HepG2 (cell line): ENCODE data around the gene SLC9A9. TPM values are rescaled to one million over a fixed set of nuclear protein-coding genes. Genes with fewer than 3 reads are reported as not detected.

ENCODE experiments used
- ATAC-seq: fragments of 200-7000 bp; cut with Tn5 transposase; 3 replicates; pipeline ENCODE4 v1.9.1; 2020; ENCODE audit warnings: mild to moderate bottlenecking, moderate library complexity
- BruUV-seq: library from RNA; stranded (reverse); fragments of 400-500 nt; replicated peaks from 2 replicates; lab custom pipeline; 2021; lab: Mats Ljungman, UMichigan
- CTCF ChIA-PET: fragments of 300-600 bp; formaldehyde crosslinking; extraction: SDS; loops from one replicate; lab custom pipeline; 2021; ENCODE audit warnings: low total read pairs, inconsistent platforms, low intra/inter-chr PET ratio; lab: Yijun Ruan, JAX
- POLR2A ChIA-PET: fragments of 350-600 bp; sonication (Branson Sonifier 250); formaldehyde crosslinking; loops from one replicate; lab custom pipeline; 2020; ENCODE audit warnings: antibody characterized with exemption, inconsistent platforms; lab: Yijun Ruan, JAX
- DNase-seq: peaks from one replicate; pipeline ENCODE4 v3.0.0-alpha.2; 2015; ENCODE audit warnings: low spot score
- FAIRE-seq: peaks from 3 replicates; lab custom pipeline; 2011; peaks lifted over from hg19 to GRCh38; lab: Jason Lieb, UNC
- H2AFZ ChIP-seq: one replicate; pipeline ENCODE4 v1.6.1; 2011; ENCODE audit warnings: low read length, inconsistent platforms
- H3K27ac ChIP-seq: fragments of 300-600 bp; 3 replicates; pipeline ENCODE4 v1.8.0; 2011; ENCODE audit warnings: mixed run types, mild to moderate bottlenecking, mixed read lengths, low read length, inconsistent platforms; ENCODE audit not compliant: insufficient read depth; ENCODE audit errors: extremely low read length
- H3K27me3 ChIP-seq, 2 experiments: fragments of 200-600 bp in 1 of 2; 2 replicates in 1 of 2; 3 replicates in 1 of 2; pipeline versions ENCODE4 v1.6.0 to v1.8.0; 2011; ENCODE audit warnings: low read length in 2 of 2, mild to moderate bottlenecking in 2 of 2, moderate library complexity in 2 of 2, inconsistent platforms in 1 of 2; ENCODE audit not compliant: insufficient read depth in 2 of 2, control insufficient read depth in 1 of 2
- H3K36me3 ChIP-seq, 2 experiments: fragments of 200-600 bp in 1 of 2; replicated peaks in 1 of 2; 2 replicates in 1 of 2; 3 replicates in 1 of 2; pipeline versions ENCODE4 v1.5.1 to v1.8.0; 2011; ENCODE audit warnings: low read length in 2 of 2, inconsistent platforms in 1 of 2; ENCODE audit not compliant: insufficient read depth in 2 of 2, control insufficient read depth in 1 of 2
- H3K4me1 ChIP-seq: 2 replicates; pipeline ENCODE4 v1.5.1; 2012; ENCODE audit warnings: low read length, inconsistent platforms; ENCODE audit not compliant: insufficient read depth
- H3K4me2 ChIP-seq: 2 replicates; pipeline ENCODE4 v1.6.0; 2011; ENCODE audit warnings: low read depth, low read length, inconsistent platforms
- H3K4me3 ChIP-seq, 3 experiments: fragments of 200-600 bp in 1 of 3; sonication (generic), shearing (Covaris generic) in 1 of 3; replicated peaks in 1 of 3; 2 replicates each; pipeline ENCODE4 v1.5.1; 2011 to 2016; ENCODE audit warnings: low read length in 3 of 3, inconsistent platforms in 2 of 3, low read depth in 2 of 3, mild to moderate bottlenecking in 2 of 3, control low read depth in 1 of 3, mixed read lengths in 1 of 3; ENCODE audit not compliant: insufficient read depth in 1 of 3
- H3K79me2 ChIP-seq: one replicate; pipeline ENCODE4 v1.6.1; 2011; ENCODE audit warnings: low read length, inconsistent platforms; ENCODE audit not compliant: insufficient read depth
- H3K9ac ChIP-seq: 2 replicates; pipeline ENCODE4 v1.6.0; 2011; ENCODE audit warnings: mild to moderate bottlenecking, low read depth, low read length, inconsistent platforms; ENCODE audit not compliant: insufficient read depth
- H3K9me3 ChIP-seq: 2 replicates; pipeline ENCODE4 v1.5.1; 2012; ENCODE audit warnings: mild to moderate bottlenecking, low read length
- H4K20me1 ChIP-seq: 2 replicates; pipeline ENCODE4 v1.6.0; 2011; ENCODE audit warnings: inconsistent platforms, mild to moderate bottlenecking, low read length, moderate library complexity; ENCODE audit not compliant: insufficient read depth
- CBX5 ChIP-seq: sonication (generic); formaldehyde crosslinking; IDR thresholded peaks from 2 replicates; pipeline ENCODE4 v1.4.0; 2020; ENCODE audit warnings: missing genetic modification reagents, borderline replicate concordance
- CREM ChIP-seq, 2 experiments: sonication (generic) in 1 of 2; formaldehyde crosslinking in 1 of 2; IDR thresholded peaks; 2 replicates each; pipeline versions ENCODE4 v1.4.0 to v1.6.1; 2016 to 2020; ENCODE audit warnings: antibody characterized with exemption in 1 of 2, mild to moderate bottlenecking in 1 of 2, missing genetic modification reagents in 1 of 2
- GTF2F1 ChIP-seq: fragments of 150-350 bp; IDR thresholded peaks from 2 replicates; pipeline ENCODE4 v1.6.1; 2014; ENCODE audit warnings: low read length
- HNRNPL ChIP-seq: fragments of 200-400 bp; formaldehyde crosslinking; IDR thresholded peaks from 2 replicates; pipeline ENCODE4 v1.6.1; 2017; ENCODE audit warnings: mild to moderate bottlenecking, low read depth, low read length
- KMT2A ChIP-seq: sonication (generic); formaldehyde crosslinking; IDR thresholded peaks from 2 replicates; pipeline ENCODE4 v1.4.0; 2020; ENCODE audit warnings: missing genetic modification reagents
- LRRFIP1 ChIP-seq: sonication (generic); formaldehyde crosslinking; conservative IDR thresholded peaks from 2 replicates; pipeline ENCODE4 v1.4.0; 2020; ENCODE audit warnings: missing genetic modification reagents
- MXD1 ChIP-seq: sonication (generic); formaldehyde crosslinking; IDR thresholded peaks from 2 replicates; pipeline ENCODE4 v1.4.0; 2020; ENCODE audit warnings: mild to moderate bottlenecking, missing genetic modification reagents
- RBM22 ChIP-seq: fragments of 200-400 bp; formaldehyde crosslinking; optimal IDR thresholded peaks from 2 replicates; pipeline ENCODE3; 2017; ENCODE audit warnings: mild to moderate bottlenecking, low read length, moderate library complexity
- RNF219 ChIP-seq: sonication (generic); formaldehyde crosslinking; IDR thresholded peaks from 2 replicates; pipeline ENCODE4 v1.5.0; 2020; ENCODE audit warnings: mild to moderate bottlenecking, missing genetic modification reagents
- SKIL ChIP-seq: sonication (generic); formaldehyde crosslinking; IDR thresholded peaks from 2 replicates; pipeline ENCODE4 v1.8.0; 2022; ENCODE audit warnings: missing genetic modification reagents, mild to moderate bottlenecking, moderate library complexity, borderline replicate concordance
- SP140L ChIP-seq: sonication (generic); formaldehyde crosslinking; IDR thresholded peaks from 2 replicates; pipeline ENCODE4 v1.4.0; 2020; ENCODE audit warnings: missing genetic modification reagents, borderline replicate concordance
- THYN1 ChIP-seq: sonication (generic); formaldehyde crosslinking; IDR thresholded peaks from 2 replicates; pipeline ENCODE4 v1.8.1; 2023; ENCODE audit warnings: low read depth, mild to moderate bottlenecking, moderate library complexity, missing genetic modification reagents, borderline replicate concordance
- YY1 ChIP-seq: IDR thresholded peaks from 2 replicates; pipeline ENCODE4 v1.6.1; 2011; ENCODE audit warnings: low read length, low read depth, moderate library complexity, mild to moderate bottlenecking; ENCODE audit not compliant: insufficient read depth, insufficient replicate concordance
- ZFAT ChIP-seq: sonication (generic); formaldehyde crosslinking; conservative IDR thresholded peaks from 2 replicates; pipeline ENCODE4 v1.8.1; 2023; ENCODE audit warnings: missing genetic modification reagents, inconsistent platforms
- ZNF12 ChIP-seq: sonication (generic); formaldehyde crosslinking; IDR thresholded peaks from 2 replicates; pipeline ENCODE4 v1.5.0; 2020; ENCODE audit warnings: missing genetic modification reagents
- ZNF296 ChIP-seq: sonication (generic); formaldehyde crosslinking; conservative IDR thresholded peaks from 2 replicates; pipeline ENCODE4 v1.5.0; 2020; ENCODE audit warnings: mild to moderate bottlenecking, missing genetic modification reagents
- ZNF367 ChIP-seq: sonication (generic); formaldehyde crosslinking; IDR thresholded peaks from 2 replicates; pipeline ENCODE4 v1.4.0; 2020; ENCODE audit warnings: missing genetic modification reagents, borderline replicate concordance
- WGBS: methylation state at CpG from one replicate; pipeline ENCODE4 v1.1.6; 2017; ENCODE audit warnings: low lambda C conversion rate; 5-methylcytosine and 5-hydroxymethylcytosine counted together
- in situ Hi-C: cut with HindIII; loops from 2 replicates; pipeline ENCODE4 v1.10.0; 2017; ENCODE audit warnings: low pct_unique_long_range_greater_than_20kb; ENCODE audit not compliant: extremely low pct_ligation_motif_present
- intact Hi-C: fragments of 100-400 bp; cut with micrococcal nuclease; formaldehyde crosslinking; loops from one replicate; pipeline ENCODE4 v1.10.0; 2022; ENCODE audit not compliant: unreplicated experiment
- polyA plus RNA-seq, 8 experiments: library from polyadenylated mRNA; depleted of rRNA in 3 of 8; stranded (reverse) in 7 of 8; unstranded in 1 of 8; fragments of >200 nt; fragmentation: Illumina TruSeq in 4 of 8; extraction: Trizol in 4 of 8; gene quantifications; 2 replicates each; pipeline versions ENCODE4 v1.2.1 to v1.2.3, GENCODE V29; 2011 to 2016; ENCODE audit warnings: low read depth in 4 of 8, missing spikeins in 1 of 8, mixed read lengths in 1 of 8; ENCODE audit not compliant: insufficient read depth in 1 of 8
- total RNA-seq, 5 experiments: library from RNA; depleted of rRNA; stranded (reverse); fragments of >200 nt; fragmentation: Illumina TruSeq; extraction: Trizol; gene quantifications; 2 replicates each; pipeline ENCODE4 v1.2.3, GENCODE V29; 2016; ENCODE audit warnings: low read depth in 1 of 5

The SLC9A9 gene
- total and polyA plus RNA-seq, 2 of the 13 experiments (the other 11 are each of a cell fraction or from before 2014, with no cell fraction given) = not detected

- Histone ChIP-seq H2AFZ (no peak overlapping the region), H3K79me2 (no peaks in the 10 kb centered on the region), H3K36me3 (no peaks in the 10 kb centered on the region), H3K27ac (no peak overlapping the region), H3K4me3 (no peak overlapping the region), H3K9ac (no peak overlapping the region), H3K27me3 (no peaks in the 10 kb centered on the region; a peak in 1 of 5 replicates), H4K20me1 (no peaks in the 10 kb centered on the region), H3K4me2 (no peak overlapping the region), H3K4me1 (no peaks in the 10 kb centered on the region), H3K9me3 (no peaks in the 10 kb centered on the region)
- ATAC-seq = no peak
- CTCF ChIA-PET = no interaction called here
- 33% methylated on average over 1 of the region's 4 CpGs for WGBS
- no peak for TF ChIP-seq THYN1 (CRISPR knock-in tag)
- no peak for TF ChIP-seq ZFAT (CRISPR knock-in tag)
- TF ChIP-seq ZNF367 (CRISPR knock-in tag) = no peak
- no peak for TF ChIP-seq GTF2F1
- no peak for TF ChIP-seq RNF219 (CRISPR knock-in tag)
- no peak for TF ChIP-seq CREM (IDR thresholded peaks at IDR 0.05)
- TF ChIP-seq CREM (CRISPR knock-in tag; IDR thresholded peaks at IDR 0.05) = no peak
- TF ChIP-seq CBX5 (CRISPR knock-in tag) = no peak
- TF ChIP-seq RBM22 = no peak
- TF ChIP-seq MXD1 (CRISPR knock-in tag) = no peak
- no peak for TF ChIP-seq SKIL
- TF ChIP-seq SP140L (CRISPR knock-in tag) = no peak
- no peak for TF ChIP-seq ZNF296
- no peak for TF ChIP-seq ZNF12 (CRISPR knock-in tag)
- no peak for TF ChIP-seq KMT2A
- TF ChIP-seq LRRFIP1 = no peak
- TF ChIP-seq YY1 = no peak
- no peak for TF ChIP-seq HNRNPL
- no peak for FAIRE-seq
- intact Hi-C loops (no loop called here), in situ Hi-C loops (no loop called here)
- no TSS peak for BruUV-seq
- no peak for DNase-seq
- POLR2A ChIA-PET = no interaction called here
Measured at GRCh38 chr3:143245692-143246091, 602.6 kb downstream of the SLC9A9 start.
